D721Med (cell line): ENCODE results near the gene HADHA.

ENCODE experiments used
- DNase-seq: peaks from one replicate; pipeline ENCODE4 v3.0.0; 2011; ENCODE audit warnings: low spot score; ENCODE audit not compliant: insufficient read length
- FAIRE-seq: peaks from 2 replicates; lab custom pipeline; 2011; peaks lifted over from hg19 to GRCh38; lab: Jason Lieb, UNC
- CTCF ChIP-seq: IDR thresholded peaks from 2 replicates; pipeline ENCODE4 v1.5.1; 2012; ENCODE audit warnings: mild to moderate bottlenecking, control low read depth; ENCODE audit not compliant: insufficient read depth; ENCODE audit errors: missing control alignments

HADHA gene

GRCh38 chr2:26193578-26194231 lies 50.7 kb downstream of the HADHA start:
- FAIRE-seq (no peak), DNase-seq (no peak)
- TF ChIP-seq CTCF, result no peak

GRCh38 chr2:26191316-26192159 lies 52.9 kb downstream of the HADHA start:
- TF ChIP-seq CTCF, result no peak
- FAIRE-seq (no peak), DNase-seq (no peak)

GRCh38 chr2:26190369-26190768 lies 54.1 kb downstream of the HADHA start:
- DNase-seq (no peak), FAIRE-seq (no peak)
- TF ChIP-seq CTCF, result no peak

GRCh38 chr2:26189751-26190150 lies 54.7 kb downstream of the HADHA start:
- no peak for TF ChIP-seq CTCF
- FAIRE-seq, result no peak
- DNase-seq, result no peak

- DNase-seq, result no peak
- no peak for FAIRE-seq
- TF ChIP-seq CTCF, result no peak
Observed at GRCh38 chr2:26189123-26189522, 55.3 kb downstream of the HADHA start.

GRCh38 chr2:26187537-26188104 lies 56.8 kb downstream of the HADHA start:
- DNase-seq, result no peak
- no peak for FAIRE-seq

More at GRCh38 chr2:26187537-26188104, 56.8 kb downstream of the HADHA start:
- TF ChIP-seq CTCF, result no peak
